GM23338 (cell line): ENCODE measurements around the gene ST6GALNAC1.

ENCODE experiments used
- CREB1 ChIP-seq: fragments of 250-450 bp; sonication (Bioruptor Pico); IDR thresholded peaks from 2 replicates; pipeline ENCODE4 v1.5.0; 2020; ENCODE audit warnings: low read depth, mild to moderate bottlenecking, moderate library complexity
- EZH2 ChIP-seq: fragments of 200-600 bp; sonication (generic); IDR thresholded peaks from one replicate; pipeline ENCODE4 v1.8.0; 2017; ENCODE audit warnings: antibody characterized with exemption, mild to moderate bottlenecking, low read depth; ENCODE audit not compliant: unreplicated experiment
- EZH2phosphoT487 ChIP-seq: fragments of 200-600 bp; sonication (generic); IDR thresholded peaks from one replicate; pipeline ENCODE4 v1.8.1; 2018; ENCODE audit warnings: antibody characterized with exemption; ENCODE audit not compliant: unreplicated experiment
- POLR2AphosphoS5 ChIP-seq: IDR thresholded peaks from 2 replicates; pipeline ENCODE4 v1.6.1; 2016; ENCODE audit warnings: antibody characterized with exemption, low read depth
- TF ChIP-seq, protein P1 (sequence below), 2 experiments: fragments of 200-600 bp in 1 of 2; sonication (generic) in 1 of 2; conservative IDR thresholded peaks; 2 replicates each; pipeline versions ENCODE4 v1.5.1 to v1.6.1; 2016 to 2017; ENCODE audit warnings: antibody characterized with exemption in 2 of 2, low read depth in 2 of 2, mild to moderate bottlenecking in 2 of 2, moderate library complexity in 1 of 2
- TF ChIP-seq, protein P2 (sequence below): IDR thresholded peaks from one replicate; pipeline ENCODE4 v1.6.1; 2018; ENCODE audit warnings: antibody characterized with exemption; ENCODE audit not compliant: unreplicated experiment

- TF ChIP-seq POLR2AphosphoS5, result no peak
- TF ChIP-seq, protein P1, sequence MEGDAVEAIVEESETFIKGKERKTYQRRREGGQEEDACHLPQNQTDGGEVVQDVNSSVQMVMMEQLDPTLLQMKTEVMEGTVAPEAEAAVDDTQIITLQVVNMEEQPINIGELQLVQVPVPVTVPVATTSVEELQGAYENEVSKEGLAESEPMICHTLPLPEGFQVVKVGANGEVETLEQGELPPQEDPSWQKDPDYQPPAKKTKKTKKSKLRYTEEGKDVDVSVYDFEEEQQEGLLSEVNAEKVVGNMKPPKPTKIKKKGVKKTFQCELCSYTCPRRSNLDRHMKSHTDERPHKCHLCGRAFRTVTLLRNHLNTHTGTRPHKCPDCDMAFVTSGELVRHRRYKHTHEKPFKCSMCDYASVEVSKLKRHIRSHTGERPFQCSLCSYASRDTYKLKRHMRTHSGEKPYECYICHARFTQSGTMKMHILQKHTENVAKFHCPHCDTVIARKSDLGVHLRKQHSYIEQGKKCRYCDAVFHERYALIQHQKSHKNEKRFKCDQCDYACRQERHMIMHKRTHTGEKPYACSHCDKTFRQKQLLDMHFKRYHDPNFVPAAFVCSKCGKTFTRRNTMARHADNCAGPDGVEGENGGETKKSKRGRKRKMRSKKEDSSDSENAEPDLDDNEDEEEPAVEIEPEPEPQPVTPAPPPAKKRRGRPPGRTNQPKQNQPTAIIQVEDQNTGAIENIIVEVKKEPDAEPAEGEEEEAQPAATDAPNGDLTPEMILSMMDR (conservative IDR thresholded peaks at IDR 0.05; ENCODE audit: low read depth in 2 of 2), result no peak
- TF ChIP-seq, protein P2, sequence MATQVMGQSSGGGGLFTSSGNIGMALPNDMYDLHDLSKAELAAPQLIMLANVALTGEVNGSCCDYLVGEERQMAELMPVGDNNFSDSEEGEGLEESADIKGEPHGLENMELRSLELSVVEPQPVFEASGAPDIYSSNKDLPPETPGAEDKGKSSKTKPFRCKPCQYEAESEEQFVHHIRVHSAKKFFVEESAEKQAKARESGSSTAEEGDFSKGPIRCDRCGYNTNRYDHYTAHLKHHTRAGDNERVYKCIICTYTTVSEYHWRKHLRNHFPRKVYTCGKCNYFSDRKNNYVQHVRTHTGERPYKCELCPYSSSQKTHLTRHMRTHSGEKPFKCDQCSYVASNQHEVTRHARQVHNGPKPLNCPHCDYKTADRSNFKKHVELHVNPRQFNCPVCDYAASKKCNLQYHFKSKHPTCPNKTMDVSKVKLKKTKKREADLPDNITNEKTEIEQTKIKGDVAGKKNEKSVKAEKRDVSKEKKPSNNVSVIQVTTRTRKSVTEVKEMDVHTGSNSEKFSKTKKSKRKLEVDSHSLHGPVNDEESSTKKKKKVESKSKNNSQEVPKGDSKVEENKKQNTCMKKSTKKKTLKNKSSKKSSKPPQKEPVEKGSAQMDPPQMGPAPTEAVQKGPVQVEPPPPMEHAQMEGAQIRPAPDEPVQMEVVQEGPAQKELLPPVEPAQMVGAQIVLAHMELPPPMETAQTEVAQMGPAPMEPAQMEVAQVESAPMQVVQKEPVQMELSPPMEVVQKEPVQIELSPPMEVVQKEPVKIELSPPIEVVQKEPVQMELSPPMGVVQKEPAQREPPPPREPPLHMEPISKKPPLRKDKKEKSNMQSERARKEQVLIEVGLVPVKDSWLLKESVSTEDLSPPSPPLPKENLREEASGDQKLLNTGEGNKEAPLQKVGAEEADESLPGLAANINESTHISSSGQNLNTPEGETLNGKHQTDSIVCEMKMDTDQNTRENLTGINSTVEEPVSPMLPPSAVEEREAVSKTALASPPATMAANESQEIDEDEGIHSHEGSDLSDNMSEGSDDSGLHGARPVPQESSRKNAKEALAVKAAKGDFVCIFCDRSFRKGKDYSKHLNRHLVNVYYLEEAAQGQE, result no peak
- TF ChIP-seq CREB1 (CRISPR knock-in tag), result no peak
- no peak for TF ChIP-seq EZH2
- TF ChIP-seq EZH2phosphoT487, result no peak
Observed at GRCh38 chr17:76578376-76578775, 65.2 kb downstream of the ST6GALNAC1 start.
